IMR-90 (cell line): Measurements from ENCODE around the gene KLRF1. TPM values are rescaled to one million over a fixed set of nuclear protein-coding genes. Genes with fewer than 3 reads are reported as not detected.

Experiments used
- ATAC-seq: fragments of 200-7000 bp; cut with Tn5 transposase; 2 replicates; pipeline ENCODE4 v1.9.1; 2020; ENCODE audit warnings: low read depth, mild to moderate bottlenecking, moderate library complexity
- BruUV-seq: library from RNA; stranded (reverse); fragments of 400-500 nt; replicated peaks from 2 replicates; lab custom pipeline; 2021; lab: Mats Ljungman, UMichigan
- CTCF ChIA-PET: fragments of 300-600 bp; formaldehyde crosslinking; extraction: SDS; loops from one replicate; lab custom pipeline; 2021; ENCODE audit warnings: antibody characterized with exemption; lab: Yijun Ruan, JAX
- POLR2A ChIA-PET: fragments of 300-600 bp; sonication (Branson Sonifier 250); formaldehyde crosslinking; loops from one replicate; lab custom pipeline; 2022; ENCODE audit warnings: antibody characterized with exemption; ENCODE audit not compliant: unreplicated experiment; lab: Charles Lee
- DNase-seq: peaks from one replicate; pipeline ENCODE4 v3.0.0; 2013
- H2AFZ ChIP-seq: replicated peaks from 2 replicates; pipeline ENCODE3; 2013; ENCODE audit warnings: low read length, mild to moderate bottlenecking; ENCODE audit not compliant: poor library complexity
- H2AK5ac ChIP-seq: 2 replicates; pipeline ENCODE4 v1.6.1; 2013; ENCODE audit warnings: low read depth, low read length, inconsistent platforms
- H2AK9ac ChIP-seq: replicated peaks from 2 replicates; pipeline ENCODE3; 2013; ENCODE audit warnings: mild to moderate bottlenecking, low read depth, low read length, moderate library complexity; ENCODE audit not compliant: poor library complexity
- H2BK120ac ChIP-seq: 2 replicates; pipeline ENCODE4 v1.6.1; 2013; ENCODE audit warnings: low read depth, low read length, inconsistent platforms
- H2BK15ac ChIP-seq: 3 replicates; pipeline ENCODE4 v1.6.1; 2013; ENCODE audit warnings: low read depth, low read length, inconsistent platforms
- H2BK20ac ChIP-seq: 2 replicates; pipeline ENCODE4 v1.6.1; 2013; ENCODE audit warnings: low read depth, mild to moderate bottlenecking, inconsistent platforms, low read length, moderate library complexity
- H2BK5ac ChIP-seq: 2 replicates; pipeline ENCODE4 v1.6.1; 2013; ENCODE audit warnings: mild to moderate bottlenecking, low read depth, low read length, inconsistent platforms; ENCODE audit not compliant: poor library complexity, severe bottlenecking
- H3K14ac ChIP-seq: replicated peaks from 2 replicates; pipeline ENCODE4 v1.6.1; 2013; ENCODE audit warnings: low read depth, low read length, inconsistent platforms
- H3K18ac ChIP-seq: 2 replicates; pipeline ENCODE4 v1.6.1; 2013; ENCODE audit warnings: low read depth, low read length, control low read depth
- H3K23ac ChIP-seq: 2 replicates; pipeline ENCODE4 v1.6.1; 2013; ENCODE audit warnings: low read depth, low read length, inconsistent platforms
- H3K27ac ChIP-seq: 2 replicates; pipeline ENCODE4 v1.5.1; 2013; ENCODE audit warnings: mild to moderate bottlenecking, control low read depth, low read length; ENCODE audit not compliant: insufficient read depth
- H3K27me3 ChIP-seq: 2 replicates; pipeline ENCODE4 v1.6.1; 2013; ENCODE audit warnings: low read length; ENCODE audit not compliant: control insufficient read depth, insufficient read depth
- H3K36me3 ChIP-seq: 2 replicates; pipeline ENCODE4 v1.6.1; 2013; ENCODE audit warnings: low read length, mixed read lengths; ENCODE audit not compliant: control insufficient read depth, insufficient read depth
- H3K4ac ChIP-seq: 2 replicates; pipeline ENCODE4 v1.6.1; 2013; ENCODE audit warnings: low read depth, low read length, inconsistent platforms
- H3K4me1 ChIP-seq: 2 replicates; pipeline ENCODE4 v1.6.1; 2013; ENCODE audit warnings: low read length, mixed read lengths; ENCODE audit not compliant: control insufficient read depth, insufficient read depth
- H3K4me2 ChIP-seq: 2 replicates; pipeline ENCODE4 v1.6.1; 2013; ENCODE audit warnings: low read depth, mild to moderate bottlenecking, control low read depth, low read length, moderate library complexity
- H3K4me3 ChIP-seq: 2 replicates; pipeline ENCODE4 v1.5.1; 2013; ENCODE audit warnings: low read depth, mild to moderate bottlenecking, control low read depth, low read length, moderate library complexity; ENCODE audit not compliant: insufficient read depth
- H3K56ac ChIP-seq: 2 replicates; pipeline ENCODE4 v1.6.1; 2013; ENCODE audit warnings: low read length, inconsistent platforms; ENCODE audit not compliant: insufficient read depth; ENCODE audit errors: extremely low read depth
- H3K79me1 ChIP-seq, 2 experiments: 2 replicates each; pipeline ENCODE4 v1.6.1; 2013; ENCODE audit warnings: low read length in 2 of 2, inconsistent platforms in 1 of 2, low read depth in 1 of 2
- H3K9ac ChIP-seq: 2 replicates; pipeline ENCODE4 v1.6.1; 2013; ENCODE audit warnings: low read depth, low read length, control low read depth
- H3K9me1 ChIP-seq: 2 replicates; pipeline ENCODE4 v1.6.1; 2013; ENCODE audit warnings: low read length, inconsistent platforms; ENCODE audit not compliant: insufficient read depth
- H3K9me3 ChIP-seq: 2 replicates; pipeline ENCODE4 v1.6.1; 2013; ENCODE audit warnings: low read length; ENCODE audit not compliant: control insufficient read depth, insufficient read depth
- H4K20me1 ChIP-seq: 2 replicates; pipeline ENCODE4 v1.6.1; 2013; ENCODE audit warnings: low read length, inconsistent platforms; ENCODE audit not compliant: insufficient read depth
- H4K5ac ChIP-seq: 2 replicates; pipeline ENCODE4 v1.6.1; 2013; ENCODE audit warnings: mild to moderate bottlenecking, low read depth, low read length, control low read depth
- H4K8ac ChIP-seq, 2 experiments: 2 replicates each; pipeline ENCODE4 v1.6.1; 2013; ENCODE audit warnings: low read depth in 2 of 2, low read length in 2 of 2, control low read depth in 1 of 2, inconsistent platforms in 1 of 2
- H4K91ac ChIP-seq: 2 replicates; pipeline ENCODE4 v1.6.1; 2013; ENCODE audit warnings: low read depth, low read length, inconsistent platforms; ENCODE audit not compliant: insufficient read depth
- BHLHE40 ChIP-seq: fragments of 150-350 bp; IDR thresholded peaks from 2 replicates; pipeline ENCODE4 v1.6.1; 2016; ENCODE audit warnings: mild to moderate bottlenecking, low read depth, low read length
- CEBPB ChIP-seq: IDR thresholded peaks from 2 replicates; pipeline ENCODE4 v1.6.1; 2012; ENCODE audit warnings: low read depth, low read length, improper control_type of control experiment
- CTCF ChIP-seq: conservative IDR thresholded peaks from 2 replicates; pipeline ENCODE4 v1.5.1; 2012; ENCODE audit warnings: mild to moderate bottlenecking, low read depth, low read length, improper control_type of control experiment
- ELK1 ChIP-seq: fragments of 150-350 bp; IDR thresholded peaks from 2 replicates; pipeline ENCODE4 v1.6.1; 2016; ENCODE audit warnings: low read depth, mild to moderate bottlenecking, low read length, moderate library complexity, borderline replicate concordance
- MXI1 ChIP-seq: IDR thresholded peaks from 2 replicates; pipeline ENCODE4 v1.6.1; 2012; ENCODE audit warnings: low read depth, mild to moderate bottlenecking, low read length, moderate library complexity, borderline replicate concordance
- POLR2A ChIP-seq: IDR thresholded peaks from 2 replicates; pipeline ENCODE4 v1.6.1; 2012; ENCODE audit warnings: mild to moderate bottlenecking, low read depth, low read length
- RCOR1 ChIP-seq: IDR thresholded peaks from 2 replicates; pipeline ENCODE4 v1.6.1; 2012; ENCODE audit warnings: mild to moderate bottlenecking, low read length, improper control_type of control experiment; ENCODE audit not compliant: insufficient replicate concordance
- RFX5 ChIP-seq: IDR thresholded peaks from 2 replicates; pipeline ENCODE4 v1.8.0; 2012; ENCODE audit warnings: low read depth, mild to moderate bottlenecking, low read length, moderate library complexity
- WGBS, 2 experiments: methylation state at CpG; one replicate each; pipeline versions ENCODE4 v1.1.5 to v1.1.7; 2013; ENCODE audit warnings: missing lambda C conversion rate in 2 of 2; ENCODE audit not compliant: insufficient read length in 1 of 2; ENCODE audit errors: extremely low coverage in 2 of 2; 5-methylcytosine and 5-hydroxymethylcytosine counted together
- dilution Hi-C: fragments of 300-500 bp; cut with HindIII; formaldehyde crosslinking; loops from one replicate; pipeline ENCODE4 v1.14.3; 2018; ENCODE audit warnings: low sequenced_read_pairs; ENCODE audit not compliant: unreplicated experiment
- in situ Hi-C: fragments of 300-500 bp; cut with MboI; formaldehyde crosslinking; loops from 3 replicates; pipeline ENCODE4 v1.14.3; 2019; ENCODE audit warnings: low sequenced_read_pairs, inconsistent platforms, mixed read lengths
- intact Hi-C: fragments of 100-400 bp; cut with micrococcal nuclease; formaldehyde crosslinking; loops from 2 replicates; pipeline ENCODE4 v1.10.0; 2022
- polyA plus RNA-seq, 3 experiments: library from polyadenylated mRNA; depleted of rRNA; stranded (reverse); fragments of >200 nt; gene quantifications; 2 replicates each; pipeline ENCODE4 v1.2.3, GENCODE V29; 2012; ENCODE audit warnings: low replicate concordance in 1 of 3
- total RNA-seq: library from RNA; depleted of rRNA; stranded (reverse); fragments of >200 nt; gene quantifications from 2 replicates; pipeline ENCODE4 v1.2.3, GENCODE V29; 2012

The KLRF1 gene
- total and polyA plus RNA-seq, 2 of the 4 experiments (the other 2 are of a cell fraction), result not detected

- no peak overlapping the region for H3K27ac ChIP-seq
- H3K23ac ChIP-seq, result no peak overlapping the region
- no peak overlapping the region for H3K4me2 ChIP-seq
- CTCF ChIA-PET, result interaction anchor here (0.6 to 5.8 kb wide), 2 partner anchors 49 to 401 kb away, joined by 3 to 39 read pairs; no protein-coding TSS in a partner anchor
- no peak overlapping the region for H2AK5ac ChIP-seq
- in situ Hi-C loops (no loop called here), dilution Hi-C loops (no loop called here), intact Hi-C loops (no loop called here)
- DNase-seq (peak; percentile 10), ATAC-seq (no peak)
- H2BK20ac ChIP-seq, result no peak overlapping the region
- H3K9me1 ChIP-seq, result no peaks in the 10 kb centered on the region
- no peak overlapping the region for H2AFZ ChIP-seq
- TF ChIP-seq RFX5 (no peak), ELK1 (no peak), CTCF (no peak), CEBPB (no peak), MXI1 (no peak), RCOR1 (no peak), BHLHE40 (no peak), POLR2A (no peak)
- H3K18ac ChIP-seq, result no peak overlapping the region
- no TSS peak for BruUV-seq
- H4K20me1 ChIP-seq, result no peaks in the 10 kb centered on the region
- H3K27me3 ChIP-seq, result no peaks in the 10 kb centered on the region
- no peaks in the 10 kb centered on the region for H3K4me1 ChIP-seq
- no peak overlapping the region for H4K5ac ChIP-seq
- H3K79me1 ChIP-seq, result no peaks in the 10 kb centered on the region
- H3K14ac ChIP-seq, result no peak overlapping the region
- no peak overlapping the region for H2AK9ac ChIP-seq
- H4K8ac ChIP-seq, result no peak overlapping the region
- WGBS, 2 experiments, result no CpG with 5 or more reads among the region's 1 CpG
- H3K9me3 ChIP-seq, result no peaks in the 10 kb centered on the region
- no peak overlapping the region for H4K91ac ChIP-seq
- H3K4ac ChIP-seq, result no peak overlapping the region
- POLR2A ChIA-PET, result no interaction called here
- H3K36me3 ChIP-seq, result no peaks in the 10 kb centered on the region
- H2BK120ac ChIP-seq, result no peak overlapping the region
- H3K56ac ChIP-seq, result no peak overlapping the region
- no peak overlapping the region for H2BK5ac ChIP-seq
- no peak overlapping the region for H3K4me3 ChIP-seq
- no peak overlapping the region for H3K9ac ChIP-seq
- no peak overlapping the region for H2BK15ac ChIP-seq
Observed at GRCh38 chr12:9799961-9800360, 27.3 kb upstream of the KLRF1 start.
